GM19372 (cell line): Measurements from ENCODE around the gene BTBD9.
"Not testable (repeated sequence)": the region's sequence is repeated elsewhere in the genome, so short reads cannot be mapped to it uniquely, and the experiment has no call there.

Experiments used
- ATAC-seq: cut with Tn5 transposase; IDR thresholded peaks from one replicate; pipeline ENCODE4 v1.9.1; 2021; ENCODE audit warnings: mild to moderate bottlenecking, low read depth, moderate library complexity; ENCODE audit not compliant: unreplicated experiment

The BTBD9 gene

GRCh38 chr6:38650207-38650752 lies 10.6 kb upstream of the BTBD9 start:
- no peak for ATAC-seq

GRCh38 chr6:38649744-38650143 lies 10.0 kb upstream of the BTBD9 start:
- no peak for ATAC-seq

- no peak for ATAC-seq
Observed at GRCh38 chr6:38648629-38649028, 8.9 kb upstream of the BTBD9 start.

- no peak for ATAC-seq
Observed at GRCh38 chr6:38646166-38646878, 6.6 kb upstream of the BTBD9 start.

GRCh38 chr6:38644951-38645350 lies 5.2 kb upstream of the BTBD9 start:
- ATAC-seq, result no peak

GRCh38 chr6:38640216-38640909 lies 634 bp upstream of the BTBD9 start:
- peak; percentile 13 for ATAC-seq

GRCh38 chr6:38638941-38639497 lies 710 bp downstream of the BTBD9 start:
- peak; percentile 12 for ATAC-seq

GRCh38 chr6:38637756-38638155 lies 2.0 kb downstream of the BTBD9 start:
- no peak for ATAC-seq

GRCh38 chr6:38636027-38636426 lies 3.7 kb downstream of the BTBD9 start:
- ATAC-seq, result no peak

GRCh38 chr6:38634518-38634917 lies 5.2 kb downstream of the BTBD9 start:
- no peak for ATAC-seq

- ATAC-seq, result no peak
Observed at GRCh38 chr6:38632490-38632889, 7.2 kb downstream of the BTBD9 start.

- ATAC-seq, result no peak
Observed at GRCh38 chr6:38631186-38631783, 8.4 kb downstream of the BTBD9 start.

GRCh38 chr6:38625217-38625616 lies 14.5 kb downstream of the BTBD9 start:
- no peak for ATAC-seq

GRCh38 chr6:38619342-38619741 lies 20.4 kb downstream of the BTBD9 start:
- ATAC-seq, result not testable (repeated sequence)

GRCh38 chr6:38618301-38618700 lies 21.4 kb downstream of the BTBD9 start:
- ATAC-seq, result not testable (repeated sequence)

GRCh38 chr6:38617856-38618255 lies 21.9 kb downstream of the BTBD9 start:
- ATAC-seq, result no peak

GRCh38 chr6:38612143-38612965 lies 27.4 kb downstream of the BTBD9 start:
- no peak for ATAC-seq

GRCh38 chr6:38610050-38610625 lies 29.6 kb downstream of the BTBD9 start:
- ATAC-seq, result no peak

- ATAC-seq, result no peak
Observed at GRCh38 chr6:38604700-38605099, 35.0 kb downstream of the BTBD9 start.

GRCh38 chr6:38603966-38604365 lies 35.8 kb downstream of the BTBD9 start:
- ATAC-seq, result no peak
